MM.1S (cell line): ENCODE results near the gene GNAQ.

ENCODE experiments used
- DNase-seq: peaks from one replicate; pipeline ENCODE4 v3.0.0-alpha.2; 2015
- H2AFZ ChIP-seq: fragments of 300-600 bp; sonication (generic); 2 replicates; pipeline ENCODE4 v1.6.0; 2016; ENCODE audit warnings: antibody characterized with exemption, low read length
- H3F3A ChIP-seq: fragments of 300-600 bp; sonication (generic); 2 replicates; pipeline ENCODE4 v1.6.1; 2016; ENCODE audit warnings: mild to moderate bottlenecking, antibody characterized with exemption, low read length, moderate library complexity, mixed read lengths; ENCODE audit not compliant: insufficient read depth
- H3K27ac ChIP-seq: fragments of 300-600 bp; sonication (generic); 2 replicates; pipeline ENCODE4 v1.5.1; 2016; ENCODE audit warnings: mild to moderate bottlenecking, low read length
- H3K27me3 ChIP-seq: fragments of 300-600 bp; sonication (generic); replicated peaks from 2 replicates; pipeline ENCODE4 v1.6.0; 2016; ENCODE audit warnings: low read length; ENCODE audit not compliant: insufficient read depth
- H3K36me3 ChIP-seq: fragments of 300-600 bp; sonication (generic); replicated peaks from 2 replicates; pipeline ENCODE4 v1.6.1; 2016; ENCODE audit warnings: mild to moderate bottlenecking, low read length, mixed read lengths; ENCODE audit not compliant: insufficient read depth
- H3K4me1 ChIP-seq: fragments of 300-600 bp; sonication (generic); 2 replicates; pipeline ENCODE4 v1.6.1; 2016; ENCODE audit warnings: low read length, mixed read lengths
- H3K4me2 ChIP-seq: fragments of 300-600 bp; sonication (generic); 2 replicates; pipeline ENCODE4 v1.6.0; 2016; ENCODE audit warnings: low read depth, low read length
- H3K4me3 ChIP-seq: fragments of 300-600 bp; sonication (generic); 2 replicates; pipeline ENCODE4 v1.5.1; 2016; ENCODE audit warnings: low read length, mixed read lengths
- H3K79me2 ChIP-seq: fragments of 300-600 bp; sonication (generic); 2 replicates; pipeline ENCODE4 v1.6.1; 2016; ENCODE audit warnings: mixed run types, low read length, mixed read lengths
- H3K9ac ChIP-seq: fragments of 300-600 bp; sonication (generic); 2 replicates; pipeline ENCODE4 v1.6.1; 2016; ENCODE audit warnings: low read length, mixed read lengths
- H3K9me2 ChIP-seq: fragments of 300-600 bp; sonication (generic); replicated peaks from 2 replicates; pipeline ENCODE4 v1.6.1; 2016; ENCODE audit warnings: mild to moderate bottlenecking, low read length, mixed read lengths; ENCODE audit not compliant: insufficient read depth
- H3K9me3 ChIP-seq: fragments of 300-600 bp; sonication (generic); replicated peaks from 2 replicates; pipeline ENCODE4 v1.6.1; 2016; ENCODE audit warnings: mild to moderate bottlenecking, low read length, mixed read lengths; ENCODE audit not compliant: insufficient read depth
- H4K20me1 ChIP-seq: fragments of 300-600 bp; sonication (generic); 2 replicates; pipeline ENCODE4 v1.6.1; 2016; ENCODE audit warnings: mild to moderate bottlenecking, low read length, moderate library complexity, mixed read lengths; ENCODE audit not compliant: insufficient read depth
- CTCF ChIP-seq: fragments of 300-600 bp; sonication (generic); IDR thresholded peaks from 2 replicates; pipeline ENCODE4 v1.5.1; 2016; ENCODE audit warnings: antibody characterized with exemption, low read length, mixed read lengths
- EZH2 ChIP-seq: fragments of 300-600 bp; sonication (generic); optimal IDR thresholded peaks from 2 replicates; pipeline ENCODE3; 2017; ENCODE audit warnings: low read depth, mild to moderate bottlenecking, antibody characterized with exemption, low read length, mixed read lengths
- EZH2phosphoT487 ChIP-seq: fragments of 300-600 bp; sonication (generic); IDR thresholded peaks from 2 replicates; pipeline ENCODE4 v1.6.1; 2018; ENCODE audit warnings: antibody characterized with exemption, low read length

Gene GNAQ

DNA sequence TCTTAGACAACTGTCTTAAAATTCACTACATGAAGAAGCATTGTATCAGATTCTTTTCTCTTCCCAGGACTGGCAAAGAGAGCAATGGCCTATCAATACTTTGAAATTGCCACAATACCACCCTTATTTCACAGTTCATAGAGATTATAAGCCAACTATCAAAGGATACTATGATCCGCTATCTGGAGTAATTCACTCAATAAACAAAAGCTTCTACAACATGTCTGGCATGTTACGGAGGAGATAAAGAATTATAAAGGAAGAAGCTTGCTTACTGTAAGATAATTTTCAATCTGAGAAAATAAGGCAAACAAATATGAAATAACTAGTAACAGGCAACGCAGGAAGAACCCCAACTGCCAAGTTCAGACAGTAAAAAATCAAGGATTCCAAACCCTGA lies 114.8 kb downstream of the GNAQ start:
- no peaks in the 10 kb centered on the region for H4K20me1 ChIP-seq
- H3K79me2 ChIP-seq, result no peaks in the 10 kb centered on the region
- no peak overlapping the region for H3K4me3 ChIP-seq
- peak overlapping the region; percentile 62; the same call in 1 of the 2 replicates for H3K4me2 ChIP-seq
- H3K9ac ChIP-seq, result no peak overlapping the region
- peaks cover 37% of the 10 kb centered on the region for H3K4me1 ChIP-seq
- H3K36me3 ChIP-seq, result no peaks in the 10 kb centered on the region
- H2AFZ ChIP-seq, result no peak overlapping the region
- H3K9me3 ChIP-seq, result no peaks in the 10 kb centered on the region
- no peak for DNase-seq
- peaks cover 17% of the 10 kb centered on the region for H3F3A ChIP-seq
- peak overlapping the region; percentile 83; the same call in 1 of the 2 replicates for H3K27ac ChIP-seq
- TF ChIP-seq EZH2phosphoT487 (no peak), CTCF (no peak), EZH2 (no peak)
- no peaks in the 10 kb centered on the region for H3K27me3 ChIP-seq
- no peaks in the 10 kb centered on the region for H3K9me2 ChIP-seq

DNA sequence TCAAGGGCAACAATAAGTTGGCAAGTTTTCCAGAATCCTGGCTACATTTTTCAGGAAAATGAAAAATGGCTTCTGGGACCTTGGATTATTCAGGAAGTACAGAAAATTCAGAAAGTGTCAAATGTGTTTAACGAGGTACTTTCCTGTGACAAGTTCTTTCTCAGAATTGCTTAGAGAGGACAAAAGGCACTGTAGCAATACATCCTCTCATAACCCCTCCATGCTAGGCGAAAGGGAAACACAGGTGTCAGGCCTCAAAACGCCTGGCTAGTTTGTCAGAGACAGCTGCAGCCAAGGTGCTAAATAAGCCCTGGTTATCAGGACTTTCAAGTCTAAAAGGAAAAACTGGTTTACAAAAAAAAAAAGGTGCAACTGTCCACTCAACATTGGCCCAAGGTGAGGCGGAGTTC lies 115.2 kb downstream of the GNAQ start:
- Histone ChIP-seq H3K4me1 (peaks cover 37% of the 10 kb centered on the region), H3K27ac (peak overlapping the region; percentile 83)

DNA sequence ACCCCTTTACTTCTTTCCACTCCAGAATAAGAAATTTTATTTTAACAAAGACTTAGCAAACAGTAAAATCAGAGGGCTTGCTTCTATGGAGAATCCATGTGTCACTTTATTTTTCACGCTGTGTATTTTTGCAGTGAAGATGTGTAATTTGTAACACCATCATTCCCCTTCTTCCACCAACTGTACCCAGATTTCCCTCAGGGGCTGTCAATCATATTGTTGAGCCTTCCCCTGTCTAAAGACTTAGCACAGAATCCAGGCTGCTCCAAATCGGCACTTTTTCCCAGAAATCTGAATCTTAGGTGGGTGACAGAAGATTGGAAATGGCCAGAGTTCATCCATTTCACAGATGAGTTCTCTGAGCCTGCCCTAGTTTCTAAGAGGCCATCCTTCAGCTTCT lies 115.9 kb downstream of the GNAQ start:
- TF ChIP-seq EZH2phosphoT487 (no peak), EZH2 (no peak), CTCF (no peak)
- H3K9me2 ChIP-seq, result no peaks in the 10 kb centered on the region
- no peaks in the 10 kb centered on the region for H3K79me2 ChIP-seq
- H3K9ac ChIP-seq, result peak overlapping the region; percentile 28; the same call in 1 of the 2 replicates
- peaks cover 17% of the 10 kb centered on the region for H3F3A ChIP-seq
- H3K4me1 ChIP-seq, result peaks cover 37% of the 10 kb centered on the region
- no peak overlapping the region; the same call in 1 of the 2 replicates for H3K4me3 ChIP-seq
- no peak for DNase-seq
- 0 out of 2 replicates have a peak overlapping the region, but pooled peaks have one; percentile 40 for H2AFZ ChIP-seq
- H3K9me3 ChIP-seq, result no peaks in the 10 kb centered on the region
- peak overlapping the region; percentile 62 for H3K4me2 ChIP-seq
- no peaks in the 10 kb centered on the region for H3K36me3 ChIP-seq
- H4K20me1 ChIP-seq, result no peaks in the 10 kb centered on the region
- peak overlapping the region; percentile 83 for H3K27ac ChIP-seq
- no peaks in the 10 kb centered on the region for H3K27me3 ChIP-seq

More for the DNA sequence above, 115.2 kb downstream of the GNAQ start:
- Histone ChIP-seq H3K27me3 (no peaks in the 10 kb centered on the region), H3K4me2 (peak overlapping the region; percentile 62), H3K9me2 (no peaks in the 10 kb centered on the region), H3K9ac (peak overlapping the region; percentile 28; the same call in 1 of the 2 replicates), H3F3A (peaks cover 17% of the 10 kb centered on the region), H3K79me2 (no peaks in the 10 kb centered on the region), H2AFZ (0 out of 2 replicates have a peak overlapping the region, but pooled peaks have one; percentile 40), H3K4me3 (no peak overlapping the region), H3K9me3 (no peaks in the 10 kb centered on the region), H3K36me3 (no peaks in the 10 kb centered on the region), H4K20me1 (no peaks in the 10 kb centered on the region)
- DNase-seq, result peak; percentile 93
- no peak for TF ChIP-seq EZH2phosphoT487
- no peak for TF ChIP-seq CTCF
- no peak for TF ChIP-seq EZH2
